ENCODE results near the gene CBFA2T3. TPM values are rescaled to one million over a fixed set of nuclear protein-coding genes. Genes with fewer than 3 reads are reported as not detected.

CBFA2T3 gene
- total and polyA plus RNA-seq, 2 of the 13 experiments (the other 11 are each of a cell fraction or from before 2014, with no cell fraction given) = 0.05 TPM; not detected in 1

GRCh38 chr16:88941913-88942909 is 34.8 kb downstream of the CBFA2T3 start (continued):
- peak; percentile 94 for TF ChIP-seq SNAPC4 (CRISPR knock-in tag; IDR thresholded peaks at IDR 0.05)
- 0 out of 2 replicates have a peak, but pooled peaks have one; percentile 21 for TF ChIP-seq BCL3 (CRISPR knock-in tag; IDR thresholded peaks at IDR 0.05)
- TF ChIP-seq TARDBP (CRISPR knock-in tag; IDR thresholded peaks at IDR 0.05) = 0 out of 2 replicates have a peak, but pooled peaks have one; percentile 18
- TF ChIP-seq ZBTB33 (CRISPR knock-in tag; IDR thresholded peaks at IDR 0.05) = peak; percentile 69; the same call in 1 of the 2 replicates
- TF ChIP-seq IKZF5 (CRISPR knock-in tag; IDR thresholded peaks at IDR 0.05) = 0 out of 2 replicates have a peak, but pooled peaks have one; percentile 27
- peak; percentile 13; the same call in 1 of the 2 replicates for TF ChIP-seq MAX (IDR thresholded peaks at IDR 0.05)
- TF ChIP-seq ZNF253 (CRISPR knock-in tag; IDR thresholded peaks at IDR 0.05; ENCODE audit: borderline replicate concordance) = no peak
- peak; percentile 48; the same call in 1 of the 2 replicates for TF ChIP-seq ZNF274 (CRISPR knock-in tag; IDR thresholded peaks at IDR 0.05)
- TF ChIP-seq EZH2 (conservative IDR thresholded peaks at IDR 0.05; ENCODE audit: low read depth, low read length) = peak; percentile 65; the same call in 1 of the 2 replicates
- TF ChIP-seq ZFY (CRISPR knock-in tag; IDR thresholded peaks at IDR 0.05) = peak; percentile 25; the same call in 1 of the 2 replicates
- no peak for TF ChIP-seq EEA1 (CRISPR knock-in tag; IDR thresholded peaks at IDR 0.05; ENCODE audit: borderline replicate concordance)
- peak; percentile 45; the same call in 1 of the 2 replicates for TF ChIP-seq KDM5B (CRISPR knock-in tag; IDR thresholded peaks at IDR 0.05; ENCODE audit: borderline replicate concordance)
- TF ChIP-seq CTCF (CRISPR knock-in tag; IDR thresholded peaks at IDR 0.05) = peak; percentile 77
- peak; percentile 90 for TF ChIP-seq RAD21 (CRISPR knock-in tag; IDR thresholded peaks at IDR 0.05)

All from HepG2 (cell line).